Activated CD8-positive, alpha-beta memory T cell treated with anti-CD3 and anti-CD28 coated beads for 36 hours (primary cell): ENCODE data around the gene ZNF555. TPM values are rescaled to one million over a fixed set of nuclear protein-coding genes. Genes with fewer than 3 reads are reported as not detected.
"Not testable (repeated sequence)": the region's sequence is repeated elsewhere in the genome, so short reads cannot be mapped to it uniquely, and the experiment has no call there.

Source experiments
- CTCF ChIA-PET: fragments of 350-600 bp; sonication (Branson Sonifier 250); formaldehyde crosslinking; loops from one replicate; lab custom pipeline; 2021; ENCODE audit warnings: antibody characterized with exemption; lab: Charles Lee
- POLR2A ChIA-PET: fragments of 350-600 bp; sonication (Branson Sonifier 250); formaldehyde crosslinking; loops from one replicate; lab custom pipeline; 2021; ENCODE audit warnings: antibody characterized with exemption; lab: Charles Lee
- total RNA-seq, 2 experiments: library from RNA; stranded (reverse); gene quantifications; one replicate each; pipeline ENCODE4 v1.2.3, GENCODE V29; 2021

Gene ZNF555
- total RNA-seq, 2 experiments from 2014 or later, result 2.1 to 2.3 TPM

DNA sequence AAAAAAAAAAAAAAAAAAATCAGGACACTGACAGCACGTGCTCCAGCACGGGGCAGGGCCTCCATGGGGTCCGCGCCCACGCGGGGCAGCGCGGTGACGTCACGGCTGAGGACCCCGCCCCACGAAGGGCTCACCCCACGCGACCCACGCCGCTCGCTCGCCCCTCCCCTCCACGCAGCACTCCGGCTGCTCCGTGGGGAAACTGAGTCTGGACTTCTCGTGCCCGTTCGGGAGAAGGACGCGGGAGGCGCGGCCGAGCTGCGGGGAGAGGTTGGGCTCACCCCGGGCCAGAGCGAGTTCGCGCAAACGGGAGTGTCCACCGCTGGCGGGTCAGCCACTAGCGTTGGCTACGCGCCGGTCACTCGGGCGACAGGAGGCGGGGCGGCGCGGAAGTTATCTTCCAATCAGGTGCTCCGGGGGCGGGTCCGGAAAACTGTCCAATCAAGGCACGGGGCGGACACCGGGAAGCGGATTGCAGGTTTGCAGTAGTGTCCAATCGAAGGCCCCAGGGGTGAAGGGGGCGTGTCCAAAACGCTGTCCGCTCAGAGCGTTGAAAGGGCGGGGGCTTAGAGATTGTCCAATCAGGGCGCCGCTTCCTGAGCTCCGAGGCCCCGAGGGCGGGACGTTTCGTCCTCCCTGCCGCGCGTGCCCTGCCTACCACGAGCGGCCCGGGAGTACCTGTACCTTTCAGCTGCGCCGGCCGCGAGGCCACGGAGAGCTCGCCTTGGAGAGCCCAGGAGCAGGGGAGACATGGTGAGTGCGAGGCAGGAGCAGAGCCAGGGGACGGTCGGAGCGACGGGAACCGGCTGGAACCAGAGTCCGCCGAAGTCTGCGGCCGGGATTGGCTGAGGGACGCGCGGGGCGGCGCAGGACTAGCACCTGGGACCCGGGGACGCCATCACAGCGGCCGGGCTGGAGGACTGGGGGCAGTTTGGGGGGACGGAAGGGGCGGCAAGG, 59.3 kb downstream of the ZNF555 start, which contains the start of gene ZNF57:
Gene ZNF57, plus strand, starts transcription at position 633 of the 957 bp plus-strand sequence. Its CDS starts 118 bp downstream, at position 751.
- ChIA-PET POLR2A (interaction anchor here (0.5 to 1.5 kb wide), 3 partner anchors 12 to 578 kb away, joined by 3 to 7 read pairs (median 4); no protein-coding TSS in a partner anchor), CTCF (interaction anchor here (0.6 to 1.2 kb wide), 5 partner anchors 12 to 531 kb away, joined by 3 to 5 read pairs (median 3); no protein-coding TSS in a partner anchor)

DNA sequence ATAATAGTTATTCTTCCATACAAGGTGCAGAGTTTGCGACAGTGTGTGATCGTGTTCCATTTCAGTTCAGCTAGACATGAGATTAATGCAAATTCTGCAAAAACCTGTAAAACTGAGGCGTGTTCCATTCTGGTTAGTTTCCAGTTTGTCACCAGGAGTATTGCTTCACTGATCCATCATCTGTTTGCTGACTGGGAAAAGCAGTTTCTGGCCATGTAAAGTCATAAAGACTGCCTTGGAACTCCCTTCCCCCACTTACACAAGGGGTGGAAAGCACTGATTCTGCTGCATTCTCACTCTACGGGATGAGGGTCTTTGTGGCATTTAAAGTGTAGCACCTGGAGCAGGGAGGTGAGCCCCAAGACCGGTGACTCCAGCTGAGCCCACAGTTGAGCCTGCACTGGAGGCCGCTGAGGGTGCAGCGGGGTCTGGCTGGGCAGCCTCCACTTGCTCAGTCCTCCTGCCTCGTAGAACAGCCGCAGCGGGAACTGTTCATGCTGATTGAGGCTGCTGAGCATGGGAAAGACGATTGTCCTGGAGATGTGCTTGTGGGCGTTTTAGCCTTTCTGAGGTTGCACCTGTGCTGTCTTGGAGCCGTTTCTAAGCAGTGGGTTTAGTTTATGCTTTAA, 61.4 kb downstream of the ZNF555 start:
- ChIA-PET POLR2A (no interaction called here), CTCF (interaction anchor here (0.9 kb wide), 1 partner anchor 254 kb away, joined by 3 read pairs; no protein-coding TSS in a partner anchor)

DNA sequence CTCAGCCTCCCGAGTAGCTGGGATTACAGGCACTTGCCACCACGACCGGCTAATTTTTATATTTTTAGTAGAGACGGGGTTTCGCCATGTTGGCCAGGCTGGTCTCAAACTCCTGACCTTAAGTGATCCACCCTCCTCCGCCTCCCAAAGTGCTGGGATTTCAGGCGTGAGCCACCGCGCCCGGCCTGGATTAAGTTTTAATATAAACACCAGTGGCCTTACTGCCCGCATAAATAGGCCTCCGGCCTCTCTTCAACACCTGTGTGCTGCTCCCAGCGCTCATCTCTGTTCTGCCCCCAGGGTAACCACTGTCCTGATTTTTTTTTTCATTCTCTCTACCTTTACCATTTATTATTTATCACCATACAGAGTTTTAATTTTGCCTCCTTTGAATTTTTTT, 62.1 kb downstream of the ZNF555 start:
- POLR2A ChIA-PET, CTCF ChIA-PET: not testable (repeated sequence)

DNA sequence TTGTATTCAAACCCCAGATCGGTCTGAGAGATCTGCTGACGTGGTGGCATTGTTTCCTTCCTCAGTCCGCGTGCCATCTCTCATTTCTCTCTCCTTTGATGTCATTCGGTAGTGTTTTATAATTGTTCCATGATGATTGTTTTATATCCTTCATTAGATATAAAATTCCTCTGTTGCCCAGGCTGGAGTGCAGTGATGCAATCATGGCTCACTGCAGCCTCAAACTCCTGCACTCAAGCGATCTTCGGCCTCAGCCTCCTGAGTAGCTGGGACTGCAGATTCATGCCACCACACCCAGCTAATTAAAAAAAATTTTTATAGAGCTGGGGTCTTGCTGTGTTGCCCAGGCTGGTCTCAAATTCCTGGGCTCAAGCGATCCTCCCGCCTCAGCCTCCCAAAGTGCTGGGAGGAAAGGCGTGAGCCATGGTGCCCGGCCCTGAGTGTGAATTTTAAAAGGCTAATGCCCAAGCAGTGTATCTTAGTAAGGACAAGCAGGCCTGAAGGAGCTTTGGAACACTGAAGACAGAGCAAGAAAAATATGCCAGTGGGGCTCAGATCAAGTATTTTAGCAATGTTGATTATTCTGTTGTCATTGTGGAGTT, 64.7 kb downstream of the ZNF555 start:
- CTCF ChIA-PET, result no interaction called here
- POLR2A ChIA-PET, result interaction anchor here (0.8 kb wide), 1 partner anchor 430 kb away, joined by 3 read pairs; the partner anchor contains the start of gene GADD45B

DNA sequence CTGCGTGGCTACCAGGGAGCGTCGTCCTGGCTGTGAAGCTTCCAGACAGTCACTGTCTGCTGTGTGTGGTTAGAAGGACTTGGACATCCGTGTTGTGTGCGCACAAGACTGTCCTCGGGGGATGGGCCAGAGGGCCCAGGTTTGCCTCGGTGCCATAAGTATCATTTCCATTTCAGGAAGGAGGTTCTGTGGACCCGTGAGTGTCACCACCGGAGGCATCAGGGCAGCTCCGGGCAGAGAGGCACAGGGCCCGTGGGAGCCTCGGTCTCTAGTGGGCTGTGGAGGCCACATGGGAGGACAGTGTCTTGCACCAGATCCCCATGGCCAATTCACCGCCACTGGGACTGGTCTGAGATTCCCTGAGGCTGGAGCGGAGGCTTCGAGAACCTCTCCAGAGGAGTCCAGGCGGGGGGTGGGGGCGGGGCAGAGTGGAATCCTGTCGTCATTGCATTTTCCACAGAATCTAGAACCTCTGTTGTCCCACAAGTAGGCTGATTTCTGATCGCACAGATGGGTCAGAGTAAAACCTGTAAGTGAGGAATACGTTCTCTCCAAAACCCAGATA, 65.4 kb downstream of the ZNF555 start:
- CTCF ChIA-PET, result no interaction called here
- POLR2A ChIA-PET, result interaction anchor here (0.8 kb wide), 1 partner anchor 431 kb away, joined by 3 read pairs; the partner anchor contains the start of gene GADD45B

Other genes starting within 250 kb of the ZNF555 start
- gene GNG7, start 138.8 kb upstream of the ZNF555 start, total RNA-seq, result under 1 TPM; 0.29 to 0.34 TPM
- gene DIRAS1, start 120.1 kb upstream of the ZNF555 start, total RNA-seq, result under 1 TPM in 1 of 2 experiments, not detected in 1; 0.17 TPM
- gene SLC39A3, start 101.5 kb upstream of the ZNF555 start, total RNA-seq, result 10 to 100 TPM; 50.8 to 57.4 TPM
- 10 to 100 TPM; 88.2 to 93.0 TPM for gene SGTA, start 58.2 kb upstream of the ZNF555 start, total RNA-seq
- gene THOP1, start 56.0 kb upstream of the ZNF555 start, total RNA-seq, result 100 to 1,000 TPM; 189 to 194 TPM
- 1 to 10 TPM; 1.7 TPM for gene ZNF554, start 21.6 kb upstream of the ZNF555 start, total RNA-seq
- gene ZNF556, start 25.9 kb downstream of the ZNF555 start, total RNA-seq, result not detected
- 1 to 10 TPM; 4.2 to 4.5 TPM for gene ZNF57, start 59.5 kb downstream of the ZNF555 start, total RNA-seq
- gene ZNF77, start 103.5 kb downstream of the ZNF555 start, total RNA-seq, result 1 to 10 TPM; 3.8 to 4.4 TPM
- 1 to 10 TPM; 1.3 to 1.6 TPM for gene TLE6, start 136.1 kb downstream of the ZNF555 start, total RNA-seq
- 1 to 10 TPM; 3.1 to 3.8 TPM for gene TLE2, start 187.8 kb downstream of the ZNF555 start, total RNA-seq
- 100 to 1,000 TPM; 278 to 282 TPM for gene TLE5, start 221.0 kb downstream of the ZNF555 start, total RNA-seq